Erythroblast (primary cell): Measurements from ENCODE around the gene UTP3.

Experiments used
- GATA1 ChIP-seq: IDR thresholded peaks from 2 replicates; pipeline ENCODE4 v1.6.1; 2011; ENCODE audit warnings: low read depth, mild to moderate bottlenecking, control low read depth, low read length, moderate library complexity
- POLR2A ChIP-seq: IDR thresholded peaks from 2 replicates; pipeline ENCODE4 v1.6.1; 2011; ENCODE audit warnings: mild to moderate bottlenecking, low read length

DNA sequence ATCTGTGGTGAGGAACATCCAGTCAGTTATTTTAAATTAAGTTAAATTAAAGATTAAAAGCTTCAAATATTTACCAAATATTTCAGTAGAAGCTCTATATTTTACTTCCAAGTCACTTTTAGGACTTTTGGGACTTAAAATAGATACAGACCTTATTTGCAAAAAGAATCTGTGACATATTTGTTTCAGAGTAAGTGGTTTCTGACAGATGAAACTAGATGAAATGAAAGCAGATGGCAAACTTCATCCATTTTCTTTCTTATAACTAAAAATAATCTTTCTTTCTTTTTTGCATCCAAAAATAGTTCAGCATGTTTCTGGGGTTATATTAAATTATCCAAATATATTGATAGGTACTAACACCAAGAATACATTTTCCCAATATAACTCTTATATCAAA is 6.6 kb upstream of the UTP3 start:
- TF ChIP-seq POLR2A (no peak), GATA1 (no peak)
